Right kidney (tissue), 1 donor: ENCODE data around the gene WNT9A.

ENCODE experiments used
- DNase-seq: peaks from one replicate; pipeline ENCODE4 v3.0.0-alpha.2; 2016

The WNT9A gene

DNA sequence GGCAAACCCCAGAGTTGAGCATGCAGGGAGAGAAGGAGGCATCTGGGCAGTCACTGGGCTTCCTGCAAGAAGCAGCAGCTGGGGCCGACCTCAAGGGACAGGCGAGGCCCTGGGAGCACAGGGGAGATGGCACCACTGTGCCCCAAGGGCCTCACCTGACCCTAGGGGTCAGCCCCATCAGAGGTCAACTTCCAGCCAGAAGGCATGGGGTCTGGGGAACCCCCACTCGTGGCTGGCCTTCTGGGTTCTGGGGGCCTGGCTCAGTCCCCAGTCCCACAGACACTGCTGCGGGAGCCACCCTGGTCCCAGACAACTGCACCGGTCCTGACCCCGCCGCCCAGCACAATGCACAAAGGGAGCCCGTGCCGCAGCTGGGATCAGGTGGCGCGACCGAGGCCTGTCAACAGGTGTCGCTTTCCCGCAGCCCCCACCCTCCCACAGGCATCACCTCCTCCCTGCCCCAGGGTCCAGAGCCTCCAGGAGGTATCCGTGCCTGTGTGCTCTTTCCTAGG is 6.2 kb downstream of the WNT9A start:
- no peak for DNase-seq

DNA sequence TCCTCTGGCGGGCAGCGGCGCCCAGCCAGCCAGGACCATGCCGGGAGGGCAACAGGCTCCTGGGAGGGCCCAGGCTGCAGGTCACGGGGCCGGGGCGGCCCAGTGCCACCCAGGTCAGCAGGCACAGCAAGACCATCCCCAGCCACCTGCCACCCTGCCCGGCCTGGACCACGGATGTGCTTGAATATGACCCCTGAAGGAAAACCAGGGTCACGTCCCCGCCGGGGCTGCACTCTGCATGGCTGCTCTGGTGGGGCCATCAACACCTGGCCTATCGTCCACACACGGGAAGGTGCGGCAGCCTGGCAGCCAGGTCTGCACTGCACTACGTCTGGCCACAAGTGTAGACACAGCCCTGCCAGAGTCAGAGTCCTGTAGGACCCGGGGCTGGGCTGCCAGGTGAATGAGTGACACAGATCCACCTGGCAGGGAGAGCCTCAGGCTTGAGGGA is 6.9 kb downstream of the WNT9A start:
- no peak for DNase-seq

DNA sequence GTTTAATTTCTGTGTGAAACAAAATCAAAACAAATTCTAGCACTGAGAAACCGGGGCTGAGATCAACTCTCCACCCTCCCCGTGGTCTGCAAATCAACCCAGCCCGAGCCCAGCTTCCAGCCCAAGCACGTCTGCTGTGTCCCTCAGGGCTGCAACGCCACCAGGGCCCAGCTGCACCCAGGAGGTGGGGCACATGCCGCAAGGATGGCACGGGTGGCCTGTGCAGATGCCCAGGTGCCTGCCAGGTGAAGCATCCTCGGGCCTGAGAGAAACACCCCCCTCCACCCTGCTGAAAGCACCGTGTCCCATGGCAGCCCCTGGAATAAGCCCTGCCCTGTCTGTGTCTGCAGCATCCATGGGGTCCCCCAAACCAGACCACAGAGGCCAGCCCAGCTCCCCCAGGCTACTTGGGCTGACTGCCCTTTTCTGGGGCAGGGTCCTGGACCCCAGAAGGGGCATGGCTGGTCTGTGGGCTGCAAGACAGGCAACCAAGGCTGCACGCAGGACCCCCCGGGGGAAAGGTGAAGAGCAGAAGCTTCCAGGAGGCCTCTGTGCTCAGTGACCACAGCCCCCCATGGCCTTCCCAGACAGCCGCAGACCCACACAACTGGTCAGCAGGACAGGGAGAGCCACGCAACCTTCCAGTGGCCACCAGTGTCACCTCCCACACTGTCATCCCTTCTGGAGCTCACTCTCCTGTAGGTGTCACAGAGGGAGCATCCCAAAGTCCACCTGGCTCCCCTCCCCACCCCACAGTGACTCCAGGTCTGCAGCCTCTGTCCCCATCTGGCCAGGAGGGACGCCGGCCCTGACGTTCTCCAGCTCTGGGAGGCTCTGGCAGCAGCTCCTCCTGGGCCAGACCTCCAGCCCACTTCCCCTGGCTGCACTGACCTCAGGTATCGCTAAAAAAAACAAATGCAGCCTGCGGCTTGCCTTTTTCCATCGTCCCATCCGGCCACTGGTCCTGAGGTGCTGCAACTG is 7.7 kb downstream of the WNT9A start:
- no peak for DNase-seq

DNA sequence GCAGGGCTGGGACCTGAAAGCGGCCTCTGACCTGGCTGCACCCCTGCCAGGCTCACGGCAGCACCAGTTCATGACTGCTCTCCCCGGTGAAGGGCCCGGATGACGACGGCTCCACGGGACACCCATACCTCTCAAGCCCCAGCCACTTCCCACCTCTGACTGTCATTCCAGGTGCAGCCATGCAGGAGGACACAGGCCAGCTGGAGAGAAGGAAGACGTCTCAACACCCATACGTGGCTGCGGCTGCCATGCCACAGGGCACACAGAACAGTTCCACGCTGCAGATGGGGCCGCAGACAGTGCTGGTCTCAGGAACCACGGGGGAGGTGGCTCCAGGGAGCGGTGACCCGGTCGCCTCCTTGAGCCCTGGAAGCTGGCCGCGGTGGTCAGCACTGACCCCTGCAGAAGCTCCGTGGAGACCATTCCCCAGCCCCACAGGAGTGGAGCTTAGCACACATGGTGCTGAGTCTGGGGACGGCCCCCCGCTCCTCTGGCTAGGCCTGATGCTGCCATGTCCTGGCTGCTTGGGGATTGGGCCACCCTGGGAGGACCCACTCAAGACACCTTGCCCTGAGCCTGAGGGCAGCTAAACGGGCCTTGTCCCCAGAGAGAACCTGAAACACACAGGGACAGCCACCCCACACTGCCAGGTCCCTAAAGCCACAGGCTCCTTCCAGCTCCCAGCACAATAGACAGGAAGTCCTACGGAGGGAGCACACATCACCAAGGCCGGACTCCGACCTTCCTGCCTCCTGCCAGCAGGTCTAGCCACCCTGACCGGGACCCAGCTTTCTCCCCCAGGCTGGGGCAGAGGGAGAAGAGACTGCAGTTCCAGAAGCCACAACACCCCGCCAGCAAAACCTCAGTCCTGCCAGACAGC is 8.6 kb downstream of the WNT9A start:
- no peak for DNase-seq

DNA sequence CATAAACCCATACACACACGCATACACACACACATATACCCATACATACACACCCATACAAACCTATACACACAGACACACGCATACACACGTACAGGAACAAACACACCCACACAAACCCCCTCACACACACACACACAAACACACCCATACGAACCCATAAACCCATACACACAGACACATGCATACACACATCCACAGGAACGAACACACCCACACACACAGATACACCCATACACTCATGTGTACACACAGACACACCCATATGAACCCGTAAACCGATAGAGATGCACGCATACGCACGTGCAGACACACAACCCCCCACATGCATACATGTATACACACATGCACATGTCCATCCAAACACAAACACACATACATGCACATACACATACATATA is 9.5 kb downstream of the WNT9A start:
- DNase-seq = no peak

DNA sequence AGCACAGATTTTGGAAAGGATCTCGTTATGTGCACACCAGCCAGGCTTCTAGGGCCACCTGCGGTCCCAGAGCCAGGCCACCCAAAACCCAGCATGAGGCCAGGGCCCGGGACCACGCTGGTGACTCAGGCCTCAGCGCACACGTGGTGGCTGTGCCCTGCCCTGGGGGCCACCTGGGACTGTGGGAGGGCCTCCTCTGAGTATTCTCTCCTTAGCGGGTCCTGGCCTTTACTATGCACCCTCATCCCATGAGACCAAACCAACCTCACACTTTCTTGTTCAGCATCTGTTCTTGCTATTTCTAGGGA is 9.9 kb downstream of the WNT9A start:
- DNase-seq = no peak

DNA sequence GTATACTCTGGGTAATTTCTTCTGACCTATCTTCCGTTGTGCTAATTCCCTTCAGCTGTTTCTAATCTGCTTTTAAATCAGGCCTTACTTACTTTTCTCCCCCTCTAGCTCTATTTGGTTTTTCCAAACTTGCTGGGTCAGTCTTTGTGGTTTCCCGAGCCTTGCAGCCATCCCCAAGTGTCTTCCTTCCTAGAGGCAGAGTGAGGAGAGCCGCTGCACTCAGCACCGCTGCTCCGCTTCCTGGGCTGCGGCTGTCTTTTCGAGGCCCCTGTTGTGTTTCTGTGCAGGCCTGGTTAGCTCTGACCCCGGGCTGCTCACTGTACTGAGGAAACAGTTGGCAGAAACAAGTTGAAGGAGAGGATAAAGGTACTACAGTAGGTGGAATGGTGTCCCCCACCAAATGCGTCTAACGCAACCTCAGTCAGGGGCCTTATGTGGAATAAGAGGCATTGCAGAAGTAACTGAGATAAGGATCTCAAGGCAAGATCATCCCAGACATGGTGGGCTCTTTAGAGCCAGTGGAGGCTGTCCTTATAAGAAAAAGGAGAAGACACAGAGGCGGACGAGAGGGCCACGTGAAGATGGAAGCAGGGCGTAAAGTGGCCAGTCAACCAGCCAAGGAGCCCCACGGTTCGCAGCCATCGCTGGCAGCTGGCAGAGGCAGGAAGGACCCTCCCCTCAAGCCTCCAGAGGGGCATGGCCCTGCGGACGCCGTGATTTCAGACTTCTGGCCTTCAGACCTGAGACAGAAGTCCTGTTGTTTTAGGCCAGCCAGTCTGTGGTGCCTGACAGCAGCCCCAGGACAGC is 10.5 kb downstream of the WNT9A start:
- DNase-seq = no peak

DNA sequence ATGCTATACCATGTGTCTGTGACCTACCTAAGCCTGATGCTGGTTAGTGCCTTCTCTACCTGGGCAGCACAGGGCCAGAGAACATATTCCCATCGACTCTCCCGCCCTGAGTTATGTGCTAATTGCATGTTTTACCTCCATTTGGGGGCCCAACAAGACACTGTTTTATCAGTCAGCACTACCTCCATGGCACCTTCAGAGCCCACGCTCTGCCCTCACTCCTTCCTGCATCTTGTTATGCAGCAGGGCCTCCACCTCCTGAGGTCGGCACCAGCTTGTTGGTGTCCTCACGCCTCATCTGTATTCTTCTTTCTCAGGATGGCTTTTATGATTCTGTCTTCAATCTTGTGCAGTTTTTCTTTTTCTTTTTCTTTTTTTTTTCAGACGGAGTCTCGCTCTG is 11.9 kb downstream of the WNT9A start:
- no peak for DNase-seq

DNA sequence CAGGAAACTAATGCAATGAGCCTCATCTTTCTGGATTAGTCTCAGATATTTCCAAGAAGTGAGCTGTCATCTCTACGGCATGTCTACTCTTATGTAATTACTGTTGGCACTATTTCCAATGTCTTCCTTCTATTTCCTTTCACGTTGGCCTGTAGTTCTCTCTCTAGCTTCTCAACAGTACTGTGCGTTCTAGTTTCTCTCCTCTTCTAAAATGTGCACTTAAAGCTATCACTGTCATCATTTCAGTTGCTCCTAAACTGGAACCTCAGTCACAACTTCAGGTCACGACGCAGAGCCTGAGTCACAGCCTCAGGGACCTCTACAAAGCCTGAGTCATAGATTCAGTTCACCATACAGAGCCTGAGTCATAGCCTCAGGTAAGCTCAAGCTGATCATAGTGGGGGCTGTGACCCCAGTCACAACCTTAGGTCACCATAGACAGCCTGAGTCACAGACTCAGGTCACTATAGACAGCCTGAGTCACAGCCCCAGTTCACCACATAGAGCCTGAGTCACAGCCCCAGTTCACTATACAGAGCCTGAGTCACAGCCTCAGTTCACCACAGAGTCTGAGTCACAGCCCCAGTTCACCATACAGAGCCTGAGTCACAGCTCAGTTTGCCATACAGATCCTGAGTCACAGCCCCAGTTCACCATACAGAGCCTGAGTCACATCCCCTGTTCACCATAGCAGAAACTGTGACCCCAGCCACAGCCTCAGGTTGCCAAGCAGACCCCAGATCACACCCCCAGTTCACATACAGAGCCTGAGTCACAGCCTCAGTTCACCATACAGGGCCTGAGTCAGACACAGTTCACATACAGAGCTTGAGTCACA is 13.0 kb downstream of the WNT9A start:
- no peak for DNase-seq

DNA sequence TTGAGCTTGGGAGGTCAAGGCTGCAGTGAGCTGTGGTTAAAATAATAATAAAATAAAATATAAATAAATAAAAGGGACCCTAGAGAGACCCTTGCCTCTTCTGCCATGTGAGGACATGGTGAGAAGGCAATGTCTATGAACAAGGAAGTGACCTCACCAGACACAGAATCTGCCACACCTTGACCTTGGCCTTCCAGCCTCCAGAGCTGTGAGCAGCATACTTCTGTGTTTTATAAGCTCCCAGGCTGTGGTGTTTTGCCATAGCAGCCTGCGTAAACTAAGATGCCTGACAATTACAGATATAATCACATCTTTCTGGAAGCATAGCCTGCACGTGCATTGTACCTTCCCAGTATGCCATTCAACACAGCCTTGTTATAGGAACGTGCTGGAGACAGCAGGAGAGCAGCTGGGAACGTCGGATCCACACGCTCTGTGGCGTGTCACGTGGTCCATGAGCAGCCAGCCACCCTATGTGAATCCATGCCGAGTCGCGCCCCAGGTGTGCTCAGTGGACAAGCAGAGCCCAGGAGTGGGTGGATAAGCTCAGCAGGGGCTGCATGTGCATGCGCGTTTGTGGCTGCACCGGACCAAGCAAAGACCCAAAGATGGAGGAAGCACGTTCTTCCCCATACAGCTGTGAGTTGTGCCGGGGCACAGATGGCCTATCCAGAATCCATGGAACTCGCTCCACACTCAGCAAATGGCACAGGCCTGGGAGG is 17.8 kb downstream of the WNT9A start:
- DNase-seq = no peak

DNA sequence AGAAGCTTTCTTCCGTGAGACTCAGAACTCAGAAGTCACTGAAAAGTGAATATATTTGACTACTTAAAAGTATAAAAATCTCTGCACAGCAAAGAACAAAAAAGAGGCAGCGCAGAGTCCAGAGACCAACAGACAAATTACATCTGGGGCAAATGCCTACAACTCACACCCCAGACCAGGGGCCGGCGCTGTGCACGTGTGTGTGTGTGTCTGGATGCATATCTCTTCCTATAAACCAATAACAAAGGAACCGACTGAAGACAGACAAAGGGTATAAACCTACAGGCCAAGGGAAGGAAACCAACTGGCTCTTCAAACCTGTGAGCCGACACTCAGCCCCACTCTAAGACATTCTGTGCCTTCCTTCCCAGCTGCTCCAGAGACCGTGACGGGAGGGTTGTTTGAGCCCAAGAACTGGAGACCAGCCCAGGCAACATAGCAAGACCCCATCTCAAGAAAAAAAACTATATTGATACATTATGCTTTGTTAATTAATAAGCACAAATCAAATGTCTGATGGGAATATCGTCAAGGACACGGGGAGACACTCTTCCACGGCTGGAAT is 18.8 kb downstream of the WNT9A start:
- DNase-seq = no peak

DNA sequence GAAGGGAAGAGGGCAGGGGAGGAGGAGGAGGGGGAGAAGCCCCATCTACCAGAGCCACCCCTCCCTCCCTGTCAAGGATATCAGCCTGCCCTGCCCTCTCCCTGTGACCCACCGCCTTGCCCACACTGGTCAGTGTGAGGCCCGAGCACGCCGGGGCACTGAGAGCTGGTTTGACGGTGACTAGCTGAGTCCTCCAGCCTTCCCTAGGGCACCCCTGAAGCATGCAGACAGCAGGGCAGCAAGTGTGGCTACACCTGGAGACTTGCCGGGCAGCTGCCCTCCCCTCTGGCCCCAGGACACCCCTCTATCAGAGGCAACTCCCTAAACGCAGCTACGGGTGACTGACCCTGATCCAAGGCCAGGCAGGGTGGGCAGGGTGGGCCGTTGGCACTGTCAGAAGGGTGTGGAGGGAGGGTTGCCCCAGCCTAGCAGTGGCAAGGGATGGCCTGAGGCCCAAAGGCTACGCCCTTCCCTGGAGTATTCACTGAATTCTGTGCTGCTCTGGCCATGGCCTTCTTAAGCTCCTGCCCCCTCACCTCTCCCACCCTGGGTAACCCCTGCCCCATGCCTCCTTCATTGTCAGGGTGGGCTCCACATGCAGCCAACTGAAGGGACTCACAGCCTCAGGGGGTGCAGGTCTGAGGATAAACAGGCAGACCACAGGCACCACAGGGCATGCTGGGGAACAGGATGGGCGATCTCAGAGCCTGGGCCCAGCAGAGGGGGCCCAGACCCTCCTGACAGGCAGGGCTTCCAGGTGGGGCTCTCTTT is 19.6 kb downstream of the WNT9A start:
- no peak for DNase-seq

DNA sequence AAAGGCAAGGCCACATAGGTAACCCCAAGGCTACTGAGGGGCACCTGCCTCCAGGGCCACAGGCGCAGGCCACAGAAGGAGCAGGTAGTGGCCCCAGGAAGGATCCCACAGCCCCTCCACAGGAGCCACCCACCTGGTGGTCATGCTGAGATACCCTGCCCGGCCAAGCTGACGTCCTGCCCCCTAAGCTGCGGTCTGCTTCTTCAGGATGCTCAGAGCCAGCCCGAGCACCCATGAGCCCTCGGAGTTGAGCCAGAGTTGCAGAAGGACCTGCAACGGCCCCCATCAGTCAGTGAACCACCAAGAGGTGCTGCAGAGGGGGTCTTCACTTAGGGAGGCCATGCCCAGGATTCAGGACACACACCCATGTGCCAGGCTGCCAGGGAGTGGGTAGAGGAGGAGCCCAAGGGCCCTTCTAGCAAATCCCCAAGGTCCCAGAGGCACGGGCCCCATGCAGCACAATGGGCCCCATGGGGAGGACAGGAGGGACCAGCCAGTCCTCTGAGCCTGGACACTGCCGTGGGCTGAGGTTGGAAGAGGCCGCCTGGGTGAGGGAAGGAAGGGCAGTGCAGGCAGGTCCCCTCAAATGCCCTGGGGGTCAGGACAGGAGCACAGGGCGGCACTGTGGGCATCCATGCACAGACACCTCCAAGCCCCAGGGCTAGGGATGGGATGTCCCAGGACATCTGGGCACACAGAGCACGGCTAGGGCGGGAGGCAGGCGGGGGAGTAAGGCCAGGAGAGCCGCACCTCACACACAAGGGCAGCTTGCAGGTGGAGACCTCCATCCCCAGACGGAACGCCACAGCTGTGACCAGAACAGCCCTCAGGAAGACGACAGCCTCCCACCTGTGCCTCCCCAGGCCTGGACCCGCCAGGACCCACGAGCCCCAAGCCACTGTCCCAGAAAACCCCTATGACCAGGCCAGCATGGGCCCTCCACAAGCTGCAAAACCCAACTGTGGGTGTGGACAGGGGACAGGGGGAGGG is 20.5 kb downstream of the WNT9A start:
- DNase-seq = no peak

DNA sequence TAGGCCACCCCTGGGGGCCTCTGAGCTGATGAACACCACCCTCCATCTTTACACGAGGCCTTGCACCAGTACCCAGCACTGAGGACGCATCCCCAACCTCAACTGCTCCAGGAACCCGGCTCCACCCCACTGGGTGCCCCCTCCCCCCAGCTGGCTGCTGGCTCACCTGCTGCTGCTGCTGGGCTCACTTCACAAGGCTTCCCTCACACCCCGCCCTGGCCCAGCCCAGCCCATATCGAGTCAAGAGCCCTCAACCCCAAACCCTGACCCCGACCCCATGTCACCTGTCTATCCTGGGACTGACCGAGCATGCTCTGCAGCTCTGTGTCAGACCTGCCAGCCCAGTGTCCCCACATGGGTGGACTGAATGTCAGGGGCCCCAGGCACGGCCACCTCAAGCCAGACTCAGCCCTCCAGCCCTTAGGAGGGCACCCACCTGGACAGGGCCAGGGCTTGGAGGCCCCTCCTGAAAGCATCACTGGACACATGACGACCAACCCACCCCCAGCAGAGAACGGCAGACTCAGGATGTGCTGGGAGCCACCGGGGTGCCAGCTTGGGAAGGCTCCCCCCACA is 21.4 kb downstream of the WNT9A start:
- DNase-seq = no peak

DNA sequence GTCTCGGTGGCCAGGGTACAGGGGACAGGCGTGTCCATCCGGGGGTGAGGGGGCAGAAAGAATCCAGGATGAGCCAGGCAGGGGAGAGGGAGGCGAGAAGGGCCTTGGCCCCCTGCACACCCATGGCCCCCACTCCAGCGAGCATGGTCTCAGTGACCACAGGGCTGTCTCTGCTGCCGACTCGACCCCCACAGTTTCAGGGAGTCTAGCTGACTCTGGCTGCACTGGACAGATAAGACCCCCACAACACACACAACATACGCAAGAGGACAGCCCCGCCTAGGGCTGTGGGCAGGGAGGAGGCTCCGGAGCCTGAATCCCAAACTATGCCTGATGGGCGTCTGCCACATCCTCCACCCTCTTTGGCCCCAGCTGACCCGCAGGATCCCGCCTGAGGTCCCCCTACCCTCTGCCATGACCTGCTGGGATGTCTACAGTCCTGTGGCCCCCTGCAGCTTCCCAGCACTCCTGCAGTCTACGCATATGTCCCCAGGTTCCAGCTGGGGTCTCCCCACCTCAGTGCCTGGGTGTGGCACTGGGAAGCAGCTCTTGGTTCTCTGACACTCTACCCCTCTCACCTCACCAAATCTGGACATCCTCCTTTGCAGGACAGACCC is 22.0 kb downstream of the WNT9A start:
- DNase-seq = no peak

DNA sequence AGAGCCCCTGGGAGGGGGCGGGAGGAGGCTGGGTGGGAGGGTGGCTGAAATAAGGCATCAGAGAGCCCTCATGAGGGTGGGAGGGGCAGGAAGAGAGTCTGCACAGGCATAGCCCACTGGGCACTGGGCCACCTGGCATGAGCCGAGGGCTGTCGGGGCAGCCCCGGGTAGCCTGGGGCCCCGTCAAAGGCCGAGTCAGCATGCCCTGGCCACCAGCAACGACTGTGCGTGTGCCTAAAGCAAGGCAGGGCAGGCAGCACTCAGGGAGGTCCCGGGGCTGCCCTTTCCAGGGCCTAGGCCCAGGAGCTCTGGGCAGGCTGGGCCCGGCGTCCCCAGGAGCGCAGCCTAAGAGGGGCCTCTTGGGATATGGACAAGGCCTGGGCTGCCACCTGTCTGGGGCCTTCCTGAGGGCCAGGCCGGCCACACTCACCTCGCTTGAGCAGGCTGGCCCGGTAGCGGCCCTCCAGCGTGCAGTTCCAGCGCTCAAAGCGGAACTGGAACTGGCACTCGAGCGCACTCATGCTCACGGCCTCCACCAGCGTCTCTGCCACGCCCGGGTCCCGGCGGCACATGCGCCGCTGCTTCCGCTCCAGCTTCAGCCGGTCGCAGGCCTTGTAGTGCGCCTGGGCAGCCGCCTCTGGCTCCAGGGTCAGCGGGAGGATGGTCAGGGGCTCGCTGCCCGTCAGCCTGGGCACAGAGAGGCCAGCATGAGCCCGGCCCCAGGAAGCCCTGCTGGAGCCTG is 22.7 kb downstream of the WNT9A start:
- DNase-seq = no peak
